HEK293T (cell line): ENCODE results near the gene LTV1.
"Not testable (repeated sequence)": the region's sequence is repeated elsewhere in the genome, so short reads cannot be mapped to it uniquely, and the experiment has no call there.

Source experiments
- CTCF ChIA-PET: fragments of 350-600 bp; formaldehyde crosslinking; extraction: SDS; loops from one replicate; lab custom pipeline; 2021; ENCODE audit warnings: antibody characterized with exemption, inconsistent platforms; lab: Yijun Ruan, JAX
- POLR2A ChIA-PET: fragments of 350-600 bp; formaldehyde crosslinking; extraction: SDS; loops from one replicate; lab custom pipeline; 2020; ENCODE audit warnings: antibody characterized with exemption, inconsistent platforms; lab: Yijun Ruan, JAX
- DNase-seq: peaks from one replicate; pipeline ENCODE4 v3.0.0; 2012; ENCODE audit warnings: mixed read lengths; ENCODE audit errors: extremely low spot score
- ARNT ChIP-seq: fragments of 450-650 bp; IDR thresholded peaks from 2 replicates; pipeline ENCODE4 v1.6.1; 2017; ENCODE audit warnings: mild to moderate bottlenecking
- BHLHE40 ChIP-seq: fragments of 450-650 bp; IDR thresholded peaks from 2 replicates; pipeline ENCODE4 v1.6.1; 2016; ENCODE audit warnings: mild to moderate bottlenecking, moderate library complexity, borderline replicate concordance
- CTBP1 ChIP-seq: fragments of 450-650 bp; IDR thresholded peaks from 2 replicates; pipeline ENCODE4 v1.6.1; 2016; ENCODE audit warnings: borderline replicate concordance
- ELF4 ChIP-seq: fragments of 450-650 bp; IDR thresholded peaks from 2 replicates; pipeline ENCODE4 v1.6.1; 2017; ENCODE audit warnings: antibody characterized with exemption
- FOXA1 ChIP-seq: fragments of 450-650 bp; IDR thresholded peaks from 2 replicates; pipeline ENCODE4 v1.6.1; 2016; ENCODE audit warnings: mild to moderate bottlenecking
- FOXK2 ChIP-seq: fragments of 450-650 bp; IDR thresholded peaks from 2 replicates; pipeline ENCODE4 v1.6.1; 2016; ENCODE audit warnings: mild to moderate bottlenecking
- FOXM1 ChIP-seq: fragments of 450-650 bp; IDR thresholded peaks from 2 replicates; pipeline ENCODE4 v1.6.1; 2017; ENCODE audit warnings: mild to moderate bottlenecking, borderline replicate concordance
- HDGF ChIP-seq: fragments of 450-650 bp; IDR thresholded peaks from 2 replicates; pipeline ENCODE4 v1.6.1; 2017; ENCODE audit warnings: antibody characterized with exemption, borderline replicate concordance
- L3MBTL2 ChIP-seq: fragments of 450-650 bp; conservative IDR thresholded peaks from 2 replicates; pipeline ENCODE4 v1.6.1; 2016; ENCODE audit warnings: mild to moderate bottlenecking
- LEF1 ChIP-seq: fragments of 450-650 bp; IDR thresholded peaks from 2 replicates; pipeline ENCODE4 v1.6.1; 2017; ENCODE audit warnings: mild to moderate bottlenecking, borderline replicate concordance
- NFRKB ChIP-seq: fragments of 450-650 bp; IDR thresholded peaks from 2 replicates; pipeline ENCODE4 v1.6.1; 2016; ENCODE audit warnings: mild to moderate bottlenecking, moderate library complexity
- PKNOX1 ChIP-seq: fragments of 450-650 bp; IDR thresholded peaks from 2 replicates; pipeline ENCODE4 v1.6.1; 2016
- SP1 ChIP-seq: fragments of 450-650 bp; IDR thresholded peaks from 2 replicates; pipeline ENCODE4 v1.6.1; 2017
- SUZ12 ChIP-seq: fragments of 450-650 bp; IDR thresholded peaks from 2 replicates; pipeline ENCODE4 v1.6.1; 2016; ENCODE audit warnings: mild to moderate bottlenecking
- TARDBP ChIP-seq: fragments of 450-650 bp; IDR thresholded peaks from 2 replicates; pipeline ENCODE4 v1.6.1; 2016
- ZNF384 ChIP-seq: fragments of 450-650 bp; IDR thresholded peaks from 2 replicates; pipeline ENCODE4 v1.6.1; 2016

Gene LTV1

GRCh38 chr6:143844006-143844405 lies 868 bp downstream of the LTV1 start:
- POLR2A ChIA-PET = interaction anchor here (1.5 to 1.8 kb wide), 7 partner anchors 11 to 270 kb away, joined by 4 to 8 read pairs (median 6); partner anchors contain the start of gene PLAGL1
- no peak for DNase-seq
- CTCF ChIA-PET = interaction anchor here (0.9 kb wide), 1 partner anchor 269 kb away, joined by 3 read pairs; no protein-coding TSS in a partner anchor
- TF ChIP-seq ELF4 (no peak), BHLHE40 (no peak), PKNOX1 (no peak), CTBP1 (no peak), FOXA1 (no peak), SUZ12 (no peak), FOXM1 (no peak), FOXK2 (no peak), SP1 (no peak), NFRKB (no peak), LEF1 (no peak), ARNT (no peak)

- ChIA-PET POLR2A (no interaction called here), CTCF (no interaction called here)
- DNase-seq = no peak
- TF ChIP-seq BHLHE40 (no peak), SP1 (no peak), CTBP1 (no peak), L3MBTL2 (no peak), SUZ12 (no peak), LEF1 (no peak), ZNF384 (no peak), HDGF (no peak), FOXM1 (no peak), FOXK2 (no peak), TARDBP (no peak), ARNT (no peak), ELF4 (no peak), NFRKB (no peak), PKNOX1 (no peak), FOXA1 (no peak)
Observed at GRCh38 chr6:143845033-143845432, 1.9 kb downstream of the LTV1 start.

- DNase-seq, POLR2A ChIA-PET, CTCF ChIA-PET: not testable (repeated sequence)
Observed at GRCh38 chr6:143851706-143852105, 8.6 kb downstream of the LTV1 start.

- POLR2A ChIA-PET, CTCF ChIA-PET, DNase-seq: not testable (repeated sequence)
Observed at GRCh38 chr6:143855057-143855456, 11.9 kb downstream of the LTV1 start.

GRCh38 chr6:143856762-143857161 lies 13.6 kb downstream of the LTV1 start:
- CTCF ChIA-PET, DNase-seq, POLR2A ChIA-PET: not testable (repeated sequence)

- TF ChIP-seq SUZ12 = no peak
- TF ChIP-seq BHLHE40 = no peak
- no peak for TF ChIP-seq PKNOX1
- no peak for TF ChIP-seq ELF4
- TF ChIP-seq TARDBP = no peak
- TF ChIP-seq ZNF384 = no peak
- no peak for TF ChIP-seq LEF1
- no peak for TF ChIP-seq FOXA1
- no peak for TF ChIP-seq FOXK2
- TF ChIP-seq ARNT = no peak
- TF ChIP-seq CTBP1 = no peak
- no peak for TF ChIP-seq NFRKB
- no peak for DNase-seq
- ChIA-PET POLR2A (no interaction called here), CTCF (no interaction called here)
Observed at GRCh38 chr6:143857651-143858050, 14.5 kb downstream of the LTV1 start.

- no peak for DNase-seq
- POLR2A ChIA-PET = interaction anchor here (0.8 to 1.1 kb wide), 2 partner anchors 17 to 410 kb away, joined by 3 to 4 read pairs; partner anchors contain the start of gene LTV1
- CTCF ChIA-PET = interaction anchor here (0.7 to 1.5 kb wide), 2 partner anchors 82 to 1878 kb away, joined by 3 to 4 read pairs; no protein-coding TSS in a partner anchor
Observed at GRCh38 chr6:143859891-143860660, 16.9 kb downstream of the LTV1 start.

More at GRCh38 chr6:143859891-143860660, 16.9 kb downstream of the LTV1 start:
- no peak for TF ChIP-seq ELF4
- no peak for TF ChIP-seq BHLHE40
- TF ChIP-seq ZNF384 = no peak
- no peak for TF ChIP-seq ARNT
- TF ChIP-seq TARDBP = no peak
- no peak for TF ChIP-seq SUZ12
- TF ChIP-seq SP1 = no peak
- no peak for TF ChIP-seq FOXA1
- TF ChIP-seq LEF1 = no peak
- TF ChIP-seq L3MBTL2 = no peak
- no peak for TF ChIP-seq FOXM1
- TF ChIP-seq CTBP1 = no peak
- no peak for TF ChIP-seq HDGF
- no peak for TF ChIP-seq PKNOX1
